ENCODE data around the gene KRR1.
A peak's percentile ranks its signal among the peaks of the same experiment; 100 is the strongest.

The KRR1 gene

GRCh38 chr12:75511116-75512048 lies at the start of gene KRR1:
KRR1 (minus strand) TSS chr12:75511609; CDS start chr12:75511597, 12 bp downstream.
- DNase-seq, result peak; percentile 76

GRCh38 chr12:75560167-75560566 lies 48.8 kb upstream of the KRR1 start:
- DNase-seq, result no peak

- no peak for DNase-seq
Measured at GRCh38 chr12:75558287-75558686, 46.9 kb upstream of the KRR1 start.

GRCh38 chr12:75556311-75556899 lies 45.0 kb upstream of the KRR1 start:
- no peak for DNase-seq

- DNase-seq, result no peak
Measured at GRCh38 chr12:75554556-75554880, 43.1 kb upstream of the KRR1 start.

GRCh38 chr12:75553836-75554555 lies 42.6 kb upstream of the KRR1 start:
- no peak for DNase-seq

GRCh38 chr12:75553398-75553797 lies 42.0 kb upstream of the KRR1 start:
- DNase-seq, result no peak

GRCh38 chr12:75551477-75551876 lies 40.1 kb upstream of the KRR1 start:
- DNase-seq, result no peak

- no peak for DNase-seq
Measured at GRCh38 chr12:75550401-75551240, 39.2 kb upstream of the KRR1 start.

- DNase-seq, result no peak
Measured at GRCh38 chr12:75549989-75550388, 38.6 kb upstream of the KRR1 start.

GRCh38 chr12:75548879-75549278 lies 37.5 kb upstream of the KRR1 start:
- DNase-seq, result no peak

- no peak for DNase-seq
Measured at GRCh38 chr12:75545636-75546035, 34.2 kb upstream of the KRR1 start.

- DNase-seq, result no peak
Measured at GRCh38 chr12:75543529-75543928, 32.1 kb upstream of the KRR1 start.

GRCh38 chr12:75542942-75543341 lies 31.5 kb upstream of the KRR1 start:
- no peak for DNase-seq

- DNase-seq, result no peak
Measured at GRCh38 chr12:75539889-75540288, 28.5 kb upstream of the KRR1 start.

GRCh38 chr12:75533239-75533638 lies 21.8 kb upstream of the KRR1 start:
- no peak for DNase-seq

- no peak for DNase-seq
Measured at GRCh38 chr12:75529826-75530225, 18.4 kb upstream of the KRR1 start.

- no peak for DNase-seq
Measured at GRCh38 chr12:75529316-75529715, 17.9 kb upstream of the KRR1 start.

GRCh38 chr12:75528692-75529091 lies 17.3 kb upstream of the KRR1 start:
- no peak for DNase-seq

- DNase-seq, result no peak
Measured at GRCh38 chr12:75528272-75528671, 16.9 kb upstream of the KRR1 start.

GRCh38 chr12:75526655-75527511 lies 15.5 kb upstream of the KRR1 start:
- DNase-seq, result no peak

GRCh38 chr12:75525263-75525662 lies 13.9 kb upstream of the KRR1 start:
- DNase-seq, result no peak
